ENCODE measurements around the gene DLGAP4. TPM values are rescaled to one million over a fixed set of nuclear protein-coding genes. Genes with fewer than 3 reads are reported as not detected.

Gene DLGAP4
- total and polyA plus RNA-seq, 10 of the 15 experiments (the other 5 are each of a cell fraction or from before 2014, with no cell fraction given): 0.42 to 43.3 (median 19.0) TPM

DNA sequence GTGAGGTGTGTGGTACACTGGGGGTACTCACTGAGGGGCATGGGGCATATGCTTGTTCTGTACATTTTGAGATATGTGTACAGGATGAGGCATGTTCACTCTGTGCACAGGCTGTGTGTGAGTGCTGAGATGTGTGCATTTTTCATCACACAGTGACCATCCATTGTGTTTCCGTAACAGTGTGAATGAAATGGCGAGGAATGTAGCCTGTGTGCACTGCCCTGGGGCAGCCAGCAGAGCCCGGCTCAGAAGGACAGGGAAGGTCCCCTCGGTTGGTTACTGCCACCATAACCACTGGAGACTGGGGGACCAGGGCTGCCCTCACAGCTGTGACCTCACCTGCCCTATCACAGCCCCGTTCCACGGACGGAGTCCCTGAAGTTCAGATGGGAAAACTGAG lies 129.0 kb downstream of the DLGAP4 start:
- RAD21 ChIA-PET (ENCODE audit: unreplicated experiment): no interaction called here
- intact Hi-C loops (cut with micrococcal nuclease; ENCODE audit: unreplicated experiment): loop anchor here (5.0 kb wide), 2 partner anchors 163 to 278 kb away; no protein-coding TSS in a partner anchor

More for the DNA sequence above, 129.0 kb downstream of the DLGAP4 start:
- ChIA-PET SMC1A (ENCODE audit: uncharacterized antibody, unreplicated experiment) (no interaction called here), CTCF (no interaction called here), POLR2A (no interaction called here)
- in situ Hi-C loops (cut with MboI): loop anchor here (25.0 kb wide), 1 partner anchor 448 kb away; no protein-coding TSS in a partner anchor
- DNase-seq (ENCODE audit: low read depth, low spot score) (no peak), ATAC-seq (no peak), FAIRE-seq (no peak)
- Histone ChIP-seq H3K79me2 (ENCODE audit: control insufficient read depth, insufficient read depth, low read length) (no peaks in the 10 kb centered on the region), H3K27me3 (replicated peaks in 1 of 2; ENCODE audit: control insufficient read depth in 2 of 2, insufficient read depth in 2 of 2, low read length in 1 of 2) (peaks cover 0 to under 1% of the 10 kb centered on the region in 2 experiments; a peak in 1 of 4 replicates), H3K27ac (ENCODE audit: control insufficient read depth, insufficient read depth) (no peak overlapping the region), H2AFZ (ENCODE audit: control insufficient read depth, low read depth, low read length) (no peak overlapping the region), H3K4me2 (ENCODE audit: control insufficient read depth, insufficient read depth) (no peak overlapping the region), H3K9ac (ENCODE audit: control insufficient read depth, insufficient read depth, low read length) (no peak overlapping the region), H3K4me1 (ENCODE audit: control insufficient read depth, insufficient read depth, low read length) (no peaks in the 10 kb centered on the region), H4K20me1 (ENCODE audit: control insufficient read depth, insufficient read depth) (no peaks in the 10 kb centered on the region), H3K36me3 (ENCODE audit: control insufficient read depth in 2 of 2, insufficient read depth in 2 of 2, low read length in 1 of 2) (no peaks in the 10 kb centered on the region), H3K9me3 (replicated peaks; ENCODE audit: control insufficient read depth, insufficient read depth, low read length) (no peaks in the 10 kb centered on the region), H3K4me3 (no peak overlapping the region)
- no TSS peak for BruUV-seq (replicated peaks)
- 66% methylated on average over 7 of the region's 7 CpGs for WGBS (ENCODE audit: insufficient coverage, insufficient replicate concordance, low lambda C conversion rate, missing lambda C conversion rate)
- TF ChIP-seq FOXK2 (IDR thresholded peaks at IDR 0.05): no peak
- no peak for TF ChIP-seq ATF7 (IDR thresholded peaks at IDR 0.05; ENCODE audit: low read depth)
- no peak for TF ChIP-seq BACH1 (IDR thresholded peaks at IDR 0.05; ENCODE audit: borderline replicate concordance)
- no peak for TF ChIP-seq STAT1 (conservative IDR thresholded peaks at IDR 0.05)
- no peak for TF ChIP-seq NR2F1 (conservative IDR thresholded peaks at IDR 0.05)
- TF ChIP-seq ATF3 (IDR thresholded peaks at IDR 0.05; ENCODE audit: borderline replicate concordance, extremely low read depth, low read depth, low read length): no peak
- TF ChIP-seq, protein P1, sequence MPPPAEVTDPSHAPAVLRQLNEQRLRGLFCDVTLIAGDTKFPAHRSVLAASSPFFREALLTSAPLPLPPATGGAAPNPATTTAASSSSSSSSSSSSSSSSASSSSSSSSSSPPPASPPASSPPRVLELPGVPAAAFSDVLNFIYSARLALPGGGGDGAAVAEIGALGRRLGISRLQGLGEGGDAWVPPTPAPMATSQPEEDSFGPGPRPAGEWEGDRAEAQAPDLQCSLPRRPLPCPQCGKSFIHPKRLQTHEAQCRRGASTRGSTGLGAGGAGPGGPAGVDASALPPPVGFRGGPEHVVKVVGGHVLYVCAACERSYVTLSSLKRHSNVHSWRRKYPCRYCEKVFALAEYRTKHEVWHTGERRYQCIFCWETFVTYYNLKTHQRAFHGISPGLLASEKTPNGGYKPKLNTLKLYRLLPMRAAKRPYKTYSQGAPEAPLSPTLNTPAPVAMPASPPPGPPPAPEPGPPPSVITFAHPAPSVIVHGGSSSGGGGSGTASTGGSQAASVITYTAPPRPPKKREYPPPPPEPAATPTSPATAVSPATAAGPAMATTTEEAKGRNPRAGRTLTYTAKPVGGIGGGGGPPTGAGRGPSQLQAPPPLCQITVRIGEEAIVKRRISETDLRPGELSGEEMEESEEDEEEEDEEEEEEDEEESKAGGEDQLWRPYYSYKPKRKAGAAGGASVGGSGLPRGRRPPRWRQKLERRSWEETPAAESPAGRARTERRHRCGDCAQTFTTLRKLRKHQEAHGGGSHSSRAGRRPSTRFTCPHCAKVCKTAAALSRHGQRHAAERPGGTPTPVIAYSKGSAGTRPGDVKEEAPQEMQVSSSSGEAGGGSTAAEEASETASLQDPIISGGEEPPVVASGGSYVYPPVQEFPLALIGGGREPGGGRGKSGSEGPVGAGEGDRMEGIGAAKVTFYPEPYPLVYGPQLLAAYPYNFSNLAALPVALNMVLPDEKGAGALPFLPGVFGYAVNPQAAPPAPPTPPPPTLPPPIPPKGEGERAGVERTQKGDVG (CRISPR knock-in tag; IDR thresholded peaks at IDR 0.05): no peak
- TF ChIP-seq CREB1 (IDR thresholded peaks at IDR 0.05; ENCODE audit: low read depth): no peak
- TF ChIP-seq, protein P2, sequence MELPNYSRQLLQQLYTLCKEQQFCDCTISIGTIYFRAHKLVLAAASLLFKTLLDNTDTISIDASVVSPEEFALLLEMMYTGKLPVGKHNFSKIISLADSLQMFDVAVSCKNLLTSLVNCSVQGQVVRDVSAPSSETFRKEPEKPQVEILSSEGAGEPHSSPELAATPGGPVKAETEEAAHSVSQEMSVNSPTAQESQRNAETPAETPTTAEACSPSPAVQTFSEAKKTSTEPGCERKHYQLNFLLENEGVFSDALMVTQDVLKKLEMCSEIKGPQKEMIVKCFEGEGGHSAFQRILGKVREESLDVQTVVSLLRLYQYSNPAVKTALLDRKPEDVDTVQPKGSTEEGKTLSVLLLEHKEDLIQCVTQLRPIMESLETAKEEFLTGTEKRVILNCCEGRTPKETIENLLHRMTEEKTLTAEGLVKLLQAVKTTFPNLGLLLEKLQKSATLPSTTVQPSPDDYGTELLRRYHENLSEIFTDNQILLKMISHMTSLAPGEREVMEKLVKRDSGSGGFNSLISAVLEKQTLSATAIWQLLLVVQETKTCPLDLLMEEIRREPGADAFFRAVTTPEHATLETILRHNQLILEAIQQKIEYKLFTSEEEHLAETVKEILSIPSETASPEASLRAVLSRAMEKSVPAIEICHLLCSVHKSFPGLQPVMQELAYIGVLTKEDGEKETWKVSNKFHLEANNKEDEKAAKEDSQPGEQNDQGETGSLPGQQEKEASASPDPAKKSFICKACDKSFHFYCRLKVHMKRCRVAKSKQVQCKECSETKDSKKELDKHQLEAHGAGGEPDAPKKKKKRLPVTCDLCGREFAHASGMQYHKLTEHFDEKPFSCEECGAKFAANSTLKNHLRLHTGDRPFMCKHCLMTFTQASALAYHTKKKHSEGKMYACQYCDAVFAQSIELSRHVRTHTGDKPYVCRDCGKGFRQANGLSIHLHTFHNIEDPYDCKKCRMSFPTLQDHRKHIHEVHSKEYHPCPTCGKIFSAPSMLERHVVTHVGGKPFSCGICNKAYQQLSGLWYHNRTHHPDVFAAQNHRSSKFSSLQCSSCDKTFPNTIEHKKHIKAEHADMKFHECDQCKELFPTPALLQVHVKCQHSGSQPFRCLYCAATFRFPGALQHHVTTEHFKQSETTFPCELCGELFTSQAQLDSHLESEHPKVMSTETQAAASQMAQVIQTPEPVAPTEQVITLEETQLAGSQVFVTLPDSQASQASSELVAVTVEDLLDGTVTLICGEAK (IDR thresholded peaks at IDR 0.05; ENCODE audit: borderline replicate concordance): no peak
- no peak for TF ChIP-seq PAX5 (IDR thresholded peaks at IDR 0.05; ENCODE audit: borderline replicate concordance, low read depth, low read length)
- TF ChIP-seq TCF12 (IDR thresholded peaks at IDR 0.05; ENCODE audit: low read depth, low read length): no peak

Measured in GM12878 (cell line).